SU-DHL-6 (cell line): ENCODE measurements around the gene LDLRAD3.

Experiments used
- H2AFZ ChIP-seq: fragments of 200-600 bp; sonication (generic); 2 replicates; pipeline ENCODE4 v1.6.1; 2014; ENCODE audit warnings: low read depth, mild to moderate bottlenecking, moderate library complexity, mixed read lengths, antibody characterized with exemption, low read length; ENCODE audit not compliant: severe bottlenecking
- H3F3A ChIP-seq: fragments of 200-600 bp; shearing (Covaris generic); 2 replicates; pipeline ENCODE4 v1.6.0; 2016; ENCODE audit warnings: antibody characterized with exemption, mild to moderate bottlenecking; ENCODE audit not compliant: insufficient read depth
- H3K27ac ChIP-seq: fragments of 200-600 bp; sonication (generic); 2 replicates; pipeline ENCODE4 v1.5.1; 2016; ENCODE audit warnings: low read depth, mild to moderate bottlenecking, low read length, moderate library complexity, mixed read lengths
- H3K27me3 ChIP-seq: fragments of 200-600 bp; sonication (generic), shearing (Covaris generic); 2 replicates; pipeline ENCODE4 v1.6.0; 2014; ENCODE audit warnings: mild to moderate bottlenecking, low read length
- H3K36me3 ChIP-seq: fragments of 200-600 bp; sonication (generic); 2 replicates; pipeline ENCODE4 v1.6.1; 2014; ENCODE audit warnings: mild to moderate bottlenecking, low read length, mixed read lengths
- H3K4me2 ChIP-seq: fragments of 300-600, 200-600 bp; shearing (Covaris generic), sonication (generic); 2 replicates; pipeline ENCODE4 v1.6.0; 2014; ENCODE audit warnings: low read length, low read depth, mild to moderate bottlenecking; ENCODE audit not compliant: poor library complexity, severe bottlenecking
- H3K4me3 ChIP-seq: fragments of 200-600 bp; sonication (generic); 2 replicates; pipeline ENCODE4 v1.5.1; 2014; ENCODE audit warnings: antibody characterized with exemption, low read length, mild to moderate bottlenecking, mixed read lengths; ENCODE audit not compliant: insufficient read depth, poor library complexity, severe bottlenecking
- H3K79me2 ChIP-seq: fragments of 200-600 bp; sonication (generic); 2 replicates; pipeline ENCODE4 v1.6.1; 2014; ENCODE audit warnings: mild to moderate bottlenecking, low read length, moderate library complexity; ENCODE audit not compliant: insufficient read depth
- H3K9ac ChIP-seq: fragments of 200-600 bp; sonication (generic); 2 replicates; pipeline ENCODE4 v1.7.0; 2014; ENCODE audit warnings: mild to moderate bottlenecking, low read length
- H3K9me2 ChIP-seq: fragments of 200-600 bp; sonication (generic); replicated peaks from 2 replicates; pipeline ENCODE4 v1.6.1; 2014; ENCODE audit warnings: low read length; ENCODE audit not compliant: insufficient read depth
- H3K9me3 ChIP-seq: fragments of 200-600 bp; sonication (generic); 2 replicates; pipeline ENCODE4 v1.6.1; 2014; ENCODE audit warnings: low read length, mixed read lengths; ENCODE audit not compliant: insufficient read depth
- H4K20me1 ChIP-seq: fragments of 200-600 bp; sonication (generic); 2 replicates; pipeline ENCODE4 v1.6.1; 2014; ENCODE audit warnings: low read depth, mild to moderate bottlenecking, antibody characterized with exemption, low read length, moderate library complexity, mixed read lengths
- CTCF ChIP-seq: fragments of 200-600 bp; sonication (generic); IDR thresholded peaks from one replicate; pipeline ENCODE4 v1.5.1; 2017; ENCODE audit warnings: antibody characterized with exemption, mild to moderate bottlenecking, low read length, moderate library complexity; ENCODE audit not compliant: insufficient read depth, poor library complexity, severe bottlenecking
- EZH2phosphoT487 ChIP-seq: fragments of 200-600 bp; sonication (generic), shearing (Covaris generic); conservative IDR thresholded peaks from 2 replicates; pipeline ENCODE4 v1.6.1; 2018; ENCODE audit warnings: mild to moderate bottlenecking, antibody characterized with exemption, low read length, moderate library complexity, mixed read lengths

LDLRAD3 gene

GRCh38 chr11:35919244-35919643 is 24.6 kb upstream of the LDLRAD3 start:
- TF ChIP-seq EZH2phosphoT487 (no peak), CTCF (no peak)
- no peaks in the 10 kb centered on the region for H3K9me3 ChIP-seq
- no peaks in the 10 kb centered on the region for H4K20me1 ChIP-seq
- no peaks in the 10 kb centered on the region for H3K9me2 ChIP-seq
- no peak overlapping the region for H3K27ac ChIP-seq
- no peaks in the 10 kb centered on the region for H3K27me3 ChIP-seq
- no peak overlapping the region for H3K9ac ChIP-seq
- no peak overlapping the region for H3K4me2 ChIP-seq
- no peak overlapping the region for H2AFZ ChIP-seq
- H3K36me3 ChIP-seq, result no peaks in the 10 kb centered on the region
- no peaks in the 10 kb centered on the region for H3K79me2 ChIP-seq
- H3F3A ChIP-seq, result no peaks in the 10 kb centered on the region
- H3K4me3 ChIP-seq, result no peak overlapping the region

GRCh38 chr11:35923452-35923851 is 20.4 kb upstream of the LDLRAD3 start:
- no peaks in the 10 kb centered on the region for H3F3A ChIP-seq
- H3K27me3 ChIP-seq, result no peaks in the 10 kb centered on the region
- no peak for TF ChIP-seq EZH2phosphoT487
- no peak for TF ChIP-seq CTCF

DNA sequence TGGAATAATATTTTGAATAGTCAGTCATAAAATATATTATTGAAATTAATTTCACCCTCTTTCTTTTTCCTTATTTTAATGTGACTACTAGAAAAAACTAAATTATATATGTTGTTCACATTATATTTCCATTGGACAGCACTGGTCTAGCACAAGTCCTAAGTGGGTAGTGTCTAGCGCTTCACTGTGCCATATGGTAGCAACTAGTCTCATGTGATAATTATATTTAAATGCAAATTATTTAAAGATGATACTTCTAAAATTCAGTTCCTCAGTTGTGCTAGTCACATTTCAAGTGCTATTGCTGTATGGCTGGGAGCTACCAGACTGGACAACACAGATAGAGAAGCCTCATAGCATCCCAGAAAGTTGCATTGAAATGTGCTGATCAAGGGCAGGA is 19.1 kb upstream of the LDLRAD3 start:
- H3K9ac ChIP-seq, result no peak overlapping the region
- H2AFZ ChIP-seq, result no peak overlapping the region
- no peaks in the 10 kb centered on the region for H4K20me1 ChIP-seq
- H3F3A ChIP-seq, result no peaks in the 10 kb centered on the region
- no peaks in the 10 kb centered on the region for H3K27me3 ChIP-seq
- no peak overlapping the region for H3K4me3 ChIP-seq
- no peaks in the 10 kb centered on the region for H3K9me2 ChIP-seq
- no peak overlapping the region for H3K27ac ChIP-seq
- H3K4me2 ChIP-seq, result no peak overlapping the region
- TF ChIP-seq EZH2phosphoT487, result no peak
- TF ChIP-seq CTCF, result no peak
- no peaks in the 10 kb centered on the region for H3K36me3 ChIP-seq
- no peaks in the 10 kb centered on the region for H3K9me3 ChIP-seq
- H3K79me2 ChIP-seq, result no peaks in the 10 kb centered on the region

More at GRCh38 chr11:35923452-35923851, 20.4 kb upstream of the LDLRAD3 start:
- H3K9me3 ChIP-seq, result no peaks in the 10 kb centered on the region
- H3K9me2 ChIP-seq, result no peaks in the 10 kb centered on the region
- no peak overlapping the region for H2AFZ ChIP-seq
- no peak overlapping the region for H3K27ac ChIP-seq
- H3K9ac ChIP-seq, result no peak overlapping the region
- H3K4me2 ChIP-seq, result no peak overlapping the region
- H4K20me1 ChIP-seq, result no peaks in the 10 kb centered on the region
- no peaks in the 10 kb centered on the region for H3K79me2 ChIP-seq
- no peaks in the 10 kb centered on the region for H3K36me3 ChIP-seq
- H3K4me3 ChIP-seq, result no peak overlapping the region
